Measurements from ENCODE around the gene CBX6. TPM values are rescaled to one million over a fixed set of nuclear protein-coding genes. Genes with fewer than 3 reads are reported as not detected.
"Not testable (repeated sequence)": the region's sequence is repeated elsewhere in the genome, so short reads cannot be mapped to it uniquely, and the experiment has no call there.

CBX6 gene
- total RNA-seq, 1 donor from 2014 or later, result 120 TPM

GRCh38 chr22:38862375-38863329, 9.4 kb downstream of the CBX6 start:
- no peak overlapping the region for H3K4me3 Mint-ChIP-seq (ENCODE audit: low read depth)
- peaks cover under 1% of the 10 kb centered on the region for H3K27me3 Mint-ChIP-seq (ENCODE audit: low read depth)
- intact Hi-C loops (cut with micrococcal nuclease), result no loop called here
- DNase-seq (ENCODE audit: low spot score), result no peak
- peaks cover 9% of the 10 kb centered on the region for H3K36me3 Mint-ChIP-seq (ENCODE audit: low read depth)
- H3K4me1 Mint-ChIP-seq (ENCODE audit: low read depth), result peaks cover 2% of the 10 kb centered on the region
- no peak overlapping the region for H3K27ac Mint-ChIP-seq
- no peaks in the 10 kb centered on the region for H3K9me3 Mint-ChIP-seq

- Mint-ChIP-seq H3K36me3 (ENCODE audit: low read depth) (peaks cover 7% of the 10 kb centered on the region), H3K9me3 (no peaks in the 10 kb centered on the region), H3K4me3 (ENCODE audit: low read depth) (no peak overlapping the region), H3K4me1 (ENCODE audit: low read depth) (peaks cover 2% of the 10 kb centered on the region), H3K27me3 (ENCODE audit: low read depth) (peaks cover 4% of the 10 kb centered on the region), H3K27ac (no peak overlapping the region)
- DNase-seq (ENCODE audit: low spot score), result no peak
- intact Hi-C loops (cut with micrococcal nuclease), result no loop called here
These were observed 10.1 kb downstream of the CBX6 start for GRCh38 chr22:38861927-38862326.

GRCh38 chr22:38861170-38861876, 10.7 kb downstream of the CBX6 start:
- Mint-ChIP-seq H3K4me1 (ENCODE audit: low read depth) (peaks cover 2% of the 10 kb centered on the region), H3K27ac (no peak overlapping the region), H3K27me3 (ENCODE audit: low read depth) (peaks cover 7% of the 10 kb centered on the region), H3K4me3 (ENCODE audit: low read depth) (no peak overlapping the region), H3K36me3 (ENCODE audit: low read depth) (peaks cover 7% of the 10 kb centered on the region), H3K9me3 (no peaks in the 10 kb centered on the region)
- intact Hi-C loops (cut with micrococcal nuclease), result no loop called here
- no peak for DNase-seq (ENCODE audit: low spot score)

DNA sequence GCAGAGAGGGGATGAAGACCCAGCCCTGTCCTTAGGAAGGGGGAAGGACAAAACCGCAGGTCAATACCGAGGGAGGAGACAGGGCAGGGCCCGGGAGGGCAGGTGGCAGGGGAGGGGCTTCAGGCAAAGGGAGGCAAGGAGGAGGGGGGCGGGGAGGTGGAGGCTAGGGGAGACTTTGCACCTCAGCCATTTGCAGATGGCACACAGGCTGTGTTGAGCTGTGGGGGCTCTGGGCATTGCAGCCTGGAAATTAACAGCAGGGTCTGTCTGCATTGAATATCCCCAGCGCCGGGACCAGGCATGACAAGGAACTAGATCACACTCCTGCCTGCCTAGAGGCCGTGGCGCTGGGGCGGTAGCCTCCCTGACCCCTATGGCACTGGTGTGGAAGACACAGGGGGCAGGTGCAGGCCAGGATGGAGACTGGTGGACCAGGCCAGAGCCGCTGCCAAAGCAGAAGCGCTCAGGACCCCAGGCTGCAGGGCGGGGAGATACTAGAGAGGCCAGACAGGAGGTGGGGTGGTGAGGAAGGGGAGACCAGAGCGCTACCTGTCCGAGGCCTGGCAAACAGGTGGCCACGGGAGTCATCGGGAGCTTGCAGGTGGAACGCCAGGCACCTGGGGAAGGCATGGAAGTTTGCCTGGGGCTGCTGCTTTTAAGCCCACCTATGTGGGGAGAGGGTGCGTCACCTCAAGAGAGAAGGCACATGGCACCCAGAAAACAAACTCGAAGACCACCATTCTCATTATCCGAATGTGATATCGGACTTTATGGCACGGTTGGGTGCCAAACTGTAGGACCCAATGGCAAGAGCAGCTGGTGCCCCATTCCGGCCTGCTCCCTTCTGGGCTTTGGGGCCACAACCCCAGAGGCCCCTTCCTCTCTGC, 11.5 kb downstream of the CBX6 start:
- no peaks in the 10 kb centered on the region for H3K9me3 Mint-ChIP-seq
- peaks cover 3% of the 10 kb centered on the region for H3K36me3 Mint-ChIP-seq (ENCODE audit: low read depth)
- H3K4me1 Mint-ChIP-seq (ENCODE audit: low read depth), result no peaks in the 10 kb centered on the region
- H3K4me3 Mint-ChIP-seq (ENCODE audit: low read depth), result no peak overlapping the region
- peaks cover 14% of the 10 kb centered on the region for H3K27me3 Mint-ChIP-seq (ENCODE audit: low read depth)
- no peak overlapping the region for H3K27ac Mint-ChIP-seq
- no peak for DNase-seq (ENCODE audit: low spot score)
- intact Hi-C loops (cut with micrococcal nuclease), result no loop called here

GRCh38 chr22:38859581-38860282, 12.3 kb downstream of the CBX6 start:
- no peak for DNase-seq (ENCODE audit: low spot score)
- no peaks in the 10 kb centered on the region for H3K36me3 Mint-ChIP-seq (ENCODE audit: low read depth)
- H3K9me3 Mint-ChIP-seq, result no peaks in the 10 kb centered on the region
- intact Hi-C loops (cut with micrococcal nuclease), result no loop called here
- H3K27me3 Mint-ChIP-seq (ENCODE audit: low read depth), result peaks cover 17% of the 10 kb centered on the region
- no peaks in the 10 kb centered on the region for H3K4me1 Mint-ChIP-seq (ENCODE audit: low read depth)
- H3K4me3 Mint-ChIP-seq (ENCODE audit: low read depth), result no peak overlapping the region
- no peak overlapping the region for H3K27ac Mint-ChIP-seq

DNA sequence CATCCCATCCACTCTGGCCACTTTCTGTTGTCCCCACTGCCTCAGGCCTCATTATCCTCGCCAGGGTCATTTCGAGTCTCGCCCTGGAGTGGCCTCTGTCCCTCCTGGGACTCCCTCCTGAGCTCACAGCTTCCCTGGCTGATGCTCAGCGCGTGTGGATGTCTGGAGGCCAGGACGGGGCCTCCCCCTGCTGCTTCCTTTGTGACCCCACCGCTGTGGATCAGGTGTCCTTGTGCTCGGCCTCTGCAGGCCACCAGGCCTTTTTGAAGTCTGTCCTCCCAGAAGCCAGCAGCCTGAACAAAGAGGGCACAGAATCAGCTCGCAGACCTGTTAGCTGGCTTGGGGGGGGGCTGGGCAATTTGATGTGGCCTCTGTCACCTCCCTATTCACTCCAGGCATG, 13.5 kb downstream of the CBX6 start:
- Mint-ChIP-seq H3K4me3 (ENCODE audit: low read depth) (no peak overlapping the region), H3K27me3 (ENCODE audit: low read depth) (peaks cover 20% of the 10 kb centered on the region), H3K9me3 (no peaks in the 10 kb centered on the region), H3K27ac (no peak overlapping the region), H3K36me3 (ENCODE audit: low read depth) (no peaks in the 10 kb centered on the region), H3K4me1 (ENCODE audit: low read depth) (no peaks in the 10 kb centered on the region)
- no peak for DNase-seq (ENCODE audit: low spot score)
- intact Hi-C loops (cut with micrococcal nuclease), result no loop called here

DNA sequence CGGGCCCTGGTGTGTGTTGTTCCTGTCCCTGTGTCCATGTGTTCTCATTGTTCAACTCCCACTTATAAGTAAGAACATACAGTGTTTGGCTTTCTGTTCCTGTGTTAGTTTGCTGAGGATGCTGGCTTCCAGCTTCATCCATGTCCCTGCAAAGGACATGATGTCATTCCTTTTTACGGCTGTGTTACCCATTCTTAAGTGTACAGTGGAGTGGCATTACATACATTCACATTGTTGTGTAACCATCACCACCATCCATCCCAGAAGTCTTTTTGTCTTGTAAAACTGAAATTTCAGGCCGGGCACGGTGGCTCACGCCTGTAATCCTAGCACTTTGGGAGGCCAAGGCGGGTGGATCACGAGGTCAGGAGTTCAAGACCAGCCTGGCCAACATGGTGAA, 17.5 kb downstream of the CBX6 start:
- H3K27me3 Mint-ChIP-seq (ENCODE audit: low read depth), result peaks cover 21% of the 10 kb centered on the region
- H3K4me3 Mint-ChIP-seq (ENCODE audit: low read depth); DNase-seq (ENCODE audit: low spot score); intact Hi-C loops (cut with micrococcal nuclease); H3K27ac Mint-ChIP-seq; H3K9me3 Mint-ChIP-seq; H3K4me1 Mint-ChIP-seq (ENCODE audit: low read depth); H3K36me3 Mint-ChIP-seq (ENCODE audit: low read depth): not testable (repeated sequence)

GRCh38 chr22:38853883-38854282, 18.1 kb downstream of the CBX6 start:
- H3K27ac Mint-ChIP-seq; H3K4me3 Mint-ChIP-seq (ENCODE audit: low read depth); H3K4me1 Mint-ChIP-seq (ENCODE audit: low read depth); H3K9me3 Mint-ChIP-seq; DNase-seq (ENCODE audit: low spot score); H3K36me3 Mint-ChIP-seq (ENCODE audit: low read depth); intact Hi-C loops (cut with micrococcal nuclease): not testable (repeated sequence)
- H3K27me3 Mint-ChIP-seq (ENCODE audit: low read depth), result peaks cover 24% of the 10 kb centered on the region

DNA sequence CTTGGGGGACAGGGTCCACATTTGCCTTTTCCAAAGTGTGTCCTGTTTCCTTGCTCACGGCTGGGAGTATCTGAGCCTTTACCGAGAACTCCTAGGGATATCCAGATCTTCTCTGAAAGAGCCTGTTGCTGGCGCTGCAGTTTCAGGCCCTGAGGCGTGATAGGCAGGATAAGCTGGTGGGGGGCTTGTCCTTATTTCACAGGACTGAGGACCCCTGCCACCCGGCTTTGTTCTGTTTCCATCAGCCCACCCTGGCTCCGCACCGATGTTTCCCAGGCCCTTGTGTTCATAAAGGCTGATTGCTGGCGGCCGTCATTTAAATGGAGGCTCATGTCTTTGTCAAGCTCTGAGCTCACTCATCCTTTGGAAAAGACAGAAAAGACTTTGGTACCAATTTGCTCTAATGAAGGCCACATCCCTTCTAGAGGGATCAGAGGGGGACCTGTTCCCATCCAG, 18.8 kb downstream of the CBX6 start:
- intact Hi-C loops (cut with micrococcal nuclease), result no loop called here
- Mint-ChIP-seq H3K27ac (no peak overlapping the region), H3K9me3 (no peaks in the 10 kb centered on the region), H3K4me3 (ENCODE audit: low read depth) (no peak overlapping the region), H3K36me3 (ENCODE audit: low read depth) (no peaks in the 10 kb centered on the region), H3K4me1 (ENCODE audit: low read depth) (no peaks in the 10 kb centered on the region), H3K27me3 (ENCODE audit: low read depth) (peaks cover 25% of the 10 kb centered on the region)
- no peak for DNase-seq (ENCODE audit: low spot score)

DNA sequence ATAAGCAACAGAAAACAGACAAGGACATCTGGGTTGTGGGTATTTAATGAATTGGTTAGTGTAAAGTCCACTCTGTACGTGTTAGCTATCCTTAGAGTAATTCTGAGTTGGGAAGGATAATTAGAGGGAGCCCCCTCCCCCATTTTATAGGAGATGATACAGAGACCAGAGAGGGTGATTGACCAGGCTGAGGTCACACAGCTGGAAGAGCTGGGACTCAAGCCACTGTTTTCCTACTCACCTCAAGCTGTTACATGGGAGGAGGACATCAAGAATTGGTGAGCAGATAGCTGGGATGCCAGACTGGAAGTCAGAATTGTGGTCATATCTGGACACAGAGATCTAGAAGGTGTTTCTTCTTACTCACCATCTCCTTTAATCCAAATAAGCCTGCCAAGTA, 19.5 kb downstream of the CBX6 start:
- Mint-ChIP-seq H3K36me3 (ENCODE audit: low read depth) (no peaks in the 10 kb centered on the region), H3K4me3 (ENCODE audit: low read depth) (no peak overlapping the region), H3K27me3 (ENCODE audit: low read depth) (peaks cover 26% of the 10 kb centered on the region), H3K4me1 (ENCODE audit: low read depth) (no peaks in the 10 kb centered on the region), H3K9me3 (no peaks in the 10 kb centered on the region), H3K27ac (no peak overlapping the region)
- intact Hi-C loops (cut with micrococcal nuclease), result no loop called here
- DNase-seq (ENCODE audit: low spot score), result no peak

DNA sequence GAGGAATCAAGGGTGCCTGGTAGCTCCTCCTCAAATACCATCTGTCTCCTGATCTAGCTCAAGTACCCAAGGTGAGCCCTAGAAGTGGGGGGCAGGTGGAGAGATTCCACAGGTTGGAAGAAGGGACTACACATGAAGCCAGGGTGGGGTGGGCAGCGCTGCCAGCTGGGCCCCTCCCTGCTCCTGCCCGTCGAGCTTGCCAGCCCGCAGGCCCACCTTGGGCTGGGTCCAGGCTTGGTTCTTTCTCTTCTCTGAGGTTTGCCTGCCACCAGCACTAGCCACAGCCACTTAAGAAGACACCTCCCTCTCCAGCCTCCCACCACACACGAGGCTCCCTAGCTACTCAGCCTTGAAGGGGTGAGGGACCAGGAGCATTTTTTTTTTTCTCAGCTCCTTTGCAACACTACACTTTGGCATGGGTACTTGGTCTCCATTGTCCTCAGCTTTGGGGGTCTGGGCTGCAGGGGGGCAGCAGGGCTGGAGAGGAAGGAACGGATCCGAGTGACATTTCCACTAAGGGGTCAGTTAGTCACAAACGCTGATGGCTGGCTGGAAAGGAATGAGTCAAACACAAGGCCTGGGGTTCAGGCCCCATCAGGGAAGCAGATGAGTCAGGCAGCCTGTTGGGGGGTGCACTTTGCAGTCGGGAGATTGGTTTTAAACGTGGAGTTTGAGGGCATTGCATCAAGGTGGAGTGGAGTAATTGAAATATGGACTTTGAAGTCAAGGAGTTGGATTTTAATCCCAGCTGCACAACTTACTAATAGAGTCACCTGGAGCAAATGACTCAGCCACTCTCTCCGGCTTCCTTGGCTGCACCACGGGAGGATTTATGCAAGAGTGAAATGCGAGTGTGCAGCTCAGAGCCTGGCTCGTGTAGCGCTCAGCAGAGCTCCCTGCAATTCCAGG, 20.8 kb downstream of the CBX6 start:
- Mint-ChIP-seq H3K4me3 (ENCODE audit: low read depth) (no peak overlapping the region), H3K9me3 (no peaks in the 10 kb centered on the region), H3K27ac (no peak overlapping the region), H3K36me3 (ENCODE audit: low read depth) (no peaks in the 10 kb centered on the region), H3K4me1 (ENCODE audit: low read depth) (no peaks in the 10 kb centered on the region), H3K27me3 (ENCODE audit: low read depth) (peaks cover 30% of the 10 kb centered on the region)
- intact Hi-C loops (cut with micrococcal nuclease), result no loop called here
- DNase-seq (ENCODE audit: low spot score), result no peak

All from activated T-helper 2 cell treated with anti-CD3 and anti-CD28 coated beads, Interferon-gamma antibody, Interleukin-2, Interleukin-4, amounts not matched to agents 10 μg/mL and 5 μg/mL and 100 μg/mL, durations not matched to agents 14 hours and 24 hours and 36 hours (primary cell).